ENCODE measurements around the gene TTLL5. TPM values are rescaled to one million over a fixed set of nuclear protein-coding genes. Genes with fewer than 3 reads are reported as not detected.

The TTLL5 gene
- total RNA-seq, 2 experiments from 2014 or later, result 19.8 to 26.4 TPM

DNA sequence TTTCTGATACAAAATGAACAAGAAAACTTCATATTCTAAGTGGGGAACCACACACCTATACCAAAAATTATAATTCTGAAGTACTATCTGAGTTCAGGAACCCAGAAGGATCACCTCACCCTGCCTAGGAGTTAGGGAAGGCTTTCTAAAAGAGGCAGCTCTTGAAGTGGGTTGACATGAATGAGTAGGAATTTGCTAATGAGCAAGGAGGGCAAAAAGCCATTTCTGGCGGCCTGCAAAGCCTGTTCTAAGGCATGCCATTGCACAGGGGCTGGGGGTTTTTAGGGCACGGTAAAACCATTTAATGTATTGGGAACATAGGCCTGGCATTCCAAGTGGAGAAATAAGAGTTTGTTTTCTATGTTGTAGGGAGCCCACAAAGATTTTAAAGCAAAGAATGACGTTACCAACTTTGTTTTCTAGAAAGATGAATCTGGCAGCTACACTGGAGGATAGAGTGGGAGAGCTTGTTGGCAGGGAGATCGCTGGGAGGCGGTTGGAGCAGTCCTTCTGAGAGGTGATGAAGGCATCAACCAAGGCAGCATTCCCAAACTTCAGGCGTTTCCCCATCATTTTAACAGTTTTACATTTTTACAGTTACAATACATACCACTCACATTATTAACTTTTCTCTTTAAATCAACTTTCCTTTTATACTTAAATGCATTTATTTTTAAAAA, 338.6 kb downstream of the TTLL5 start:
- Histone ChIP-seq H3K4me1 (ENCODE audit: insufficient read depth, low read length) (no peaks in the 10 kb centered on the region), H3K27ac (ENCODE audit: low read depth in 1 of 2, low read length in 2 of 2) (no peak overlapping the region), H3K4me3 (ENCODE audit: low read length) (no peak overlapping the region), H3K36me3 (ENCODE audit: insufficient read depth, low read length) (peaks cover 24% of the 10 kb centered on the region), H3K27me3 (ENCODE audit: control insufficient read depth in 1 of 2, insufficient read depth in 2 of 2, low read length in 2 of 2) (no peaks in the 10 kb centered on the region), H3K9me3 (ENCODE audit: control insufficient read depth in 1 of 2, insufficient read depth in 1 of 2, low read length in 2 of 2) (peaks cover 0 to 9% of the 10 kb centered on the region in 2 experiments)
- Mint-ChIP-seq H3K36me3 (ENCODE audit: low read depth) (peaks cover 83% of the 10 kb centered on the region), H3K27me3 (no peaks in the 10 kb centered on the region), H3K9me3 (peaks cover 8% of the 10 kb centered on the region), H3K4me3 (no peak overlapping the region), H3K27ac (no peak overlapping the region), H3K4me1 (ENCODE audit: low read depth) (no peaks in the 10 kb centered on the region)
- no peak for DNase-seq
- ATAC-seq (ENCODE audit: poor library complexity), result no peak
- POLR2A ChIA-PET, result no interaction called here
- CTCF ChIA-PET, result no interaction called here
- intact Hi-C loops (cut with DNase I, micrococcal nuclease), result loop anchor here in 1 of 2 experiments (5.0 kb wide), 1 partner anchor 1172 kb away; no protein-coding TSS in a partner anchor
- TF ChIP-seq, protein P1, sequence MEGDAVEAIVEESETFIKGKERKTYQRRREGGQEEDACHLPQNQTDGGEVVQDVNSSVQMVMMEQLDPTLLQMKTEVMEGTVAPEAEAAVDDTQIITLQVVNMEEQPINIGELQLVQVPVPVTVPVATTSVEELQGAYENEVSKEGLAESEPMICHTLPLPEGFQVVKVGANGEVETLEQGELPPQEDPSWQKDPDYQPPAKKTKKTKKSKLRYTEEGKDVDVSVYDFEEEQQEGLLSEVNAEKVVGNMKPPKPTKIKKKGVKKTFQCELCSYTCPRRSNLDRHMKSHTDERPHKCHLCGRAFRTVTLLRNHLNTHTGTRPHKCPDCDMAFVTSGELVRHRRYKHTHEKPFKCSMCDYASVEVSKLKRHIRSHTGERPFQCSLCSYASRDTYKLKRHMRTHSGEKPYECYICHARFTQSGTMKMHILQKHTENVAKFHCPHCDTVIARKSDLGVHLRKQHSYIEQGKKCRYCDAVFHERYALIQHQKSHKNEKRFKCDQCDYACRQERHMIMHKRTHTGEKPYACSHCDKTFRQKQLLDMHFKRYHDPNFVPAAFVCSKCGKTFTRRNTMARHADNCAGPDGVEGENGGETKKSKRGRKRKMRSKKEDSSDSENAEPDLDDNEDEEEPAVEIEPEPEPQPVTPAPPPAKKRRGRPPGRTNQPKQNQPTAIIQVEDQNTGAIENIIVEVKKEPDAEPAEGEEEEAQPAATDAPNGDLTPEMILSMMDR (IDR thresholded peaks at IDR 0.05), result no peak

GRCh38 chr14:76002383-76002782, 341.3 kb downstream of the TTLL5 start:
- H3K9me3 Mint-ChIP-seq, result peaks cover 8% of the 10 kb centered on the region
- DNase-seq (no peak), ATAC-seq (ENCODE audit: poor library complexity) (no peak)
- peaks cover 18% of the 10 kb centered on the region for H3K36me3 ChIP-seq (ENCODE audit: insufficient read depth, low read length)
- H3K4me3 ChIP-seq (ENCODE audit: low read length), result no peak overlapping the region
- intact Hi-C loops (cut with DNase I, micrococcal nuclease), result loop anchor here in 1 of 2 experiments (5.0 kb wide), 1 partner anchor 1175 kb away; no protein-coding TSS in a partner anchor
- TF ChIP-seq, protein P1 (IDR thresholded peaks at IDR 0.05), result no peak
- H3K27me3 ChIP-seq (ENCODE audit: control insufficient read depth in 1 of 2, insufficient read depth in 2 of 2, low read length in 2 of 2), result no peaks in the 10 kb centered on the region
- no peaks in the 10 kb centered on the region for H3K4me1 Mint-ChIP-seq (ENCODE audit: low read depth)
- no peaks in the 10 kb centered on the region for H3K27me3 Mint-ChIP-seq
- POLR2A ChIA-PET, result no interaction called here
- CTCF ChIA-PET, result interaction anchor here (1.5 kb wide), 1 partner anchor 20 kb away, joined by 3 read pairs; the partner anchor contains the start of gene TGFB3
- H3K9me3 ChIP-seq (ENCODE audit: control insufficient read depth in 1 of 2, insufficient read depth in 1 of 2, low read length in 2 of 2), result peaks cover 0 to 18% of the 10 kb centered on the region in 2 experiments
- no peak overlapping the region for H3K27ac Mint-ChIP-seq
- H3K36me3 Mint-ChIP-seq (ENCODE audit: low read depth), result peaks cover 82% of the 10 kb centered on the region
- no peak overlapping the region for H3K27ac ChIP-seq (ENCODE audit: low read depth in 1 of 2, low read length in 2 of 2)
- H3K4me3 Mint-ChIP-seq, result no peak overlapping the region
- H3K4me1 ChIP-seq (ENCODE audit: insufficient read depth, low read length), result no peaks in the 10 kb centered on the region

Other genes starting within 250 kb of the TTLL5 start
- 1 to 10 TPM; 1.1 to 1.2 TPM for gene JDP2, start 233.2 kb upstream of the TTLL5 start, total RNA-seq
- 1 to 10 TPM; 6.7 to 7.8 TPM for gene BATF, start 138.8 kb upstream of the TTLL5 start, total RNA-seq
- gene FLVCR2, start 82.6 kb upstream of the TTLL5 start, total RNA-seq, result 1 to 10 TPM in 1 of 2 experiments, under 1 TPM in 1; 0.71 to 2.3 TPM
- 1 to 10 TPM; 5.7 to 5.8 TPM for gene ERG28, start 370 bp upstream of the TTLL5 start, total RNA-seq

Measured in CD4-positive, alpha-beta T cell (primary cell).